ES-I3 (cell line): Measurements from ENCODE around the gene TMEM245.

Source experiments
- H3K36me3 ChIP-seq: 2 replicates; pipeline ENCODE4 v1.6.1; 2013; ENCODE audit warnings: mild to moderate bottlenecking, low read length, control low read depth, moderate library complexity; ENCODE audit not compliant: insufficient read depth
- H3K4me1 ChIP-seq: 2 replicates; pipeline ENCODE4 v1.6.1; 2013; ENCODE audit warnings: mild to moderate bottlenecking, control low read depth, low read length; ENCODE audit not compliant: insufficient read depth
- H3K9ac ChIP-seq: 2 replicates; pipeline ENCODE4 v1.6.1; 2013; ENCODE audit warnings: low read depth, mild to moderate bottlenecking, low read length, moderate library complexity
- H3K9me3 ChIP-seq: 2 replicates; pipeline ENCODE4 v1.6.1; 2013; ENCODE audit warnings: mild to moderate bottlenecking, low read length, moderate library complexity; ENCODE audit not compliant: control insufficient read depth, insufficient read depth

Gene TMEM245

GRCh38 chr9:109011231-109011671 is 108.5 kb downstream of the TMEM245 start:
- Histone ChIP-seq H3K9me3 (no peaks in the 10 kb centered on the region), H3K4me1 (peaks cover 17% of the 10 kb centered on the region), H3K9ac (no peak overlapping the region), H3K36me3 (no peaks in the 10 kb centered on the region)

GRCh38 chr9:109010746-109011145 is 109.0 kb downstream of the TMEM245 start:
- peaks cover 17% of the 10 kb centered on the region for H3K4me1 ChIP-seq
- no peak overlapping the region for H3K9ac ChIP-seq
- no peaks in the 10 kb centered on the region for H3K36me3 ChIP-seq
- H3K9me3 ChIP-seq = no peaks in the 10 kb centered on the region

- H3K4me1 ChIP-seq = no peaks in the 10 kb centered on the region
- no peaks in the 10 kb centered on the region for H3K36me3 ChIP-seq
- H3K9ac ChIP-seq = no peak overlapping the region
- peaks cover 8% of the 10 kb centered on the region; the same call in 1 of the 2 replicates for H3K9me3 ChIP-seq
Measured at GRCh38 chr9:109005678-109006077, 114.1 kb downstream of the TMEM245 start.

GRCh38 chr9:109003116-109003515 is 116.6 kb downstream of the TMEM245 start:
- Histone ChIP-seq H3K9ac (no peak overlapping the region), H3K9me3 (peaks cover 8% of the 10 kb centered on the region; the same call in 1 of the 2 replicates), H3K4me1 (no peaks in the 10 kb centered on the region), H3K36me3 (no peaks in the 10 kb centered on the region)

GRCh38 chr9:109002141-109002540 is 117.6 kb downstream of the TMEM245 start:
- no peaks in the 10 kb centered on the region for H3K4me1 ChIP-seq
- no peak overlapping the region for H3K9ac ChIP-seq
- H3K36me3 ChIP-seq = no peaks in the 10 kb centered on the region
- H3K9me3 ChIP-seq = peaks cover 8% of the 10 kb centered on the region; the same call in 1 of the 2 replicates

GRCh38 chr9:109001275-109001676 is 118.5 kb downstream of the TMEM245 start:
- Histone ChIP-seq H3K4me1 (no peaks in the 10 kb centered on the region), H3K9me3 (peaks cover 8% of the 10 kb centered on the region; the same call in 1 of the 2 replicates), H3K36me3 (no peaks in the 10 kb centered on the region), H3K9ac (no peak overlapping the region)

GRCh38 chr9:108997112-108997511 is 122.6 kb downstream of the TMEM245 start:
- H3K9me3 ChIP-seq = no peaks in the 10 kb centered on the region
- no peak overlapping the region for H3K9ac ChIP-seq
- H3K4me1 ChIP-seq = no peaks in the 10 kb centered on the region
- no peaks in the 10 kb centered on the region for H3K36me3 ChIP-seq

- Histone ChIP-seq H3K4me1 (no peaks in the 10 kb centered on the region), H3K9me3 (no peaks in the 10 kb centered on the region), H3K36me3 (no peaks in the 10 kb centered on the region), H3K9ac (no peak overlapping the region)
Measured at GRCh38 chr9:108996643-108997042, 123.1 kb downstream of the TMEM245 start.

GRCh38 chr9:108994695-108995094 is 125.1 kb downstream of the TMEM245 start:
- Histone ChIP-seq H3K4me1 (no peaks in the 10 kb centered on the region), H3K36me3 (no peaks in the 10 kb centered on the region), H3K9me3 (no peaks in the 10 kb centered on the region), H3K9ac (no peak overlapping the region)

GRCh38 chr9:108991479-108991878 is 128.3 kb downstream of the TMEM245 start:
- no peaks in the 10 kb centered on the region for H3K36me3 ChIP-seq
- no peak overlapping the region for H3K9ac ChIP-seq
- no peaks in the 10 kb centered on the region for H3K9me3 ChIP-seq
- no peaks in the 10 kb centered on the region for H3K4me1 ChIP-seq

- Histone ChIP-seq H3K4me1 (no peaks in the 10 kb centered on the region), H3K9me3 (no peaks in the 10 kb centered on the region), H3K9ac (no peak overlapping the region), H3K36me3 (no peaks in the 10 kb centered on the region)
Measured at GRCh38 chr9:108983885-108984284, 135.9 kb downstream of the TMEM245 start.

GRCh38 chr9:108980893-108981292 is 138.9 kb downstream of the TMEM245 start:
- no peaks in the 10 kb centered on the region for H3K36me3 ChIP-seq
- H3K4me1 ChIP-seq = no peaks in the 10 kb centered on the region
- H3K9ac ChIP-seq = no peak overlapping the region
- no peaks in the 10 kb centered on the region for H3K9me3 ChIP-seq

GRCh38 chr9:108978205-108978604 is 141.5 kb downstream of the TMEM245 start:
- H3K9me3 ChIP-seq = no peaks in the 10 kb centered on the region
- H3K9ac ChIP-seq = no peak overlapping the region
- no peaks in the 10 kb centered on the region for H3K4me1 ChIP-seq
- no peaks in the 10 kb centered on the region for H3K36me3 ChIP-seq

- H3K9ac ChIP-seq = no peak overlapping the region
- no peaks in the 10 kb centered on the region for H3K36me3 ChIP-seq
- H3K9me3 ChIP-seq = no peaks in the 10 kb centered on the region
- no peaks in the 10 kb centered on the region for H3K4me1 ChIP-seq
Measured at GRCh38 chr9:108973895-108974294, 145.9 kb downstream of the TMEM245 start.

- Histone ChIP-seq H3K36me3 (no peaks in the 10 kb centered on the region), H3K9me3 (no peaks in the 10 kb centered on the region)
Measured at GRCh38 chr9:108972626-108973209, 147.0 kb downstream of the TMEM245 start.

More at GRCh38 chr9:108972626-108973209, 147.0 kb downstream of the TMEM245 start:
- no peak overlapping the region for H3K9ac ChIP-seq
- no peaks in the 10 kb centered on the region for H3K4me1 ChIP-seq
